Stimulated activated CD4-positive, alpha-beta T cell treated with anti-CD3 and anti-CD28 coated beads, Interleukin-2, amount 100 ng/mL, for 4 hours (primary cell): ENCODE results near the gene RALA.

ENCODE experiments used
- DNase-seq: peaks from one replicate; pipeline ENCODE4 v3.0.0-alpha.2; 2020; ENCODE audit warnings: low read depth

RALA gene

GRCh38 chr7:39613577-39613976 is 9.8 kb upstream of the RALA start:
- no peak for DNase-seq

GRCh38 chr7:39614299-39614698 is 9.1 kb upstream of the RALA start:
- DNase-seq, result no peak

- no peak for DNase-seq
Observed at GRCh38 chr7:39615350-39615975, 7.9 kb upstream of the RALA start.

- no peak for DNase-seq
Observed at GRCh38 chr7:39616138-39616537, 7.2 kb upstream of the RALA start.

- no peak for DNase-seq
Observed at GRCh38 chr7:39617005-39617404, 6.4 kb upstream of the RALA start.

- DNase-seq, result no peak
Observed at GRCh38 chr7:39618868-39619267, 4.5 kb upstream of the RALA start.

- no peak for DNase-seq
Observed at GRCh38 chr7:39620486-39620885, 2.9 kb upstream of the RALA start.

GRCh38 chr7:39621261-39621660 is 2.1 kb upstream of the RALA start:
- DNase-seq, result no peak

- DNase-seq, result no peak
Observed at GRCh38 chr7:39621784-39622411, 1.5 kb upstream of the RALA start.

- no peak for DNase-seq
Observed at GRCh38 chr7:39622609-39623008, 763 bp upstream of the RALA start.

GRCh38 chr7:39623732-39624441 is 515 bp downstream of the RALA start:
- no peak for DNase-seq

- DNase-seq, result no peak
Observed at GRCh38 chr7:39624442-39624807, 1.1 kb downstream of the RALA start.

GRCh38 chr7:39624935-39625694 is 1.7 kb downstream of the RALA start:
- DNase-seq, result no peak

- no peak for DNase-seq
Observed at GRCh38 chr7:39631736-39632308, 8.4 kb downstream of the RALA start.

GRCh38 chr7:39633563-39634477 is 10.4 kb downstream of the RALA start:
- DNase-seq, result no peak

GRCh38 chr7:39634478-39634805 is 11.1 kb downstream of the RALA start:
- DNase-seq, result no peak

- no peak for DNase-seq
Observed at GRCh38 chr7:39637400-39637799, 14.0 kb downstream of the RALA start.

GRCh38 chr7:39637963-39638485 is 14.7 kb downstream of the RALA start:
- no peak for DNase-seq

GRCh38 chr7:39642896-39643295 is 19.5 kb downstream of the RALA start:
- DNase-seq, result no peak

GRCh38 chr7:39644170-39644569 is 20.8 kb downstream of the RALA start:
- no peak for DNase-seq
